Astrocyte of the spinal cord (primary cell): ENCODE measurements around the gene PCCA.

ENCODE experiments used
- DNase-seq: peaks from one replicate; pipeline ENCODE4 v3.0.0; 2011; ENCODE audit warnings: low read depth, low spot score
- H3K4me3 ChIP-seq: 2 replicates; pipeline ENCODE4 v1.5.1; 2011; ENCODE audit warnings: low read depth, mild to moderate bottlenecking, low read length, moderate library complexity
- CTCF ChIP-seq: IDR thresholded peaks from 2 replicates; pipeline ENCODE4 v1.5.1; 2012; ENCODE audit warnings: low read depth, mild to moderate bottlenecking, low read length, inconsistent platforms
- in situ Hi-C: cut with HindIII; loops from 2 replicates; pipeline ENCODE4 v1.10.0; 2017; ENCODE audit warnings: low sequenced_read_pairs

The PCCA gene

GRCh38 chr13:100231176-100231575 is 142.3 kb downstream of the PCCA start:
- TF ChIP-seq CTCF = no peak
- H3K4me3 ChIP-seq = no peak overlapping the region
- DNase-seq = no peak
- in situ Hi-C loops = no loop called here

GRCh38 chr13:100234006-100234405 is 145.1 kb downstream of the PCCA start:
- no peak for DNase-seq
- no peak for TF ChIP-seq CTCF
- in situ Hi-C loops = no loop called here
- H3K4me3 ChIP-seq = no peak overlapping the region

GRCh38 chr13:100234524-100235136 is 145.7 kb downstream of the PCCA start:
- no peak for TF ChIP-seq CTCF
- in situ Hi-C loops = no loop called here
- peak; percentile 47 for DNase-seq
- H3K4me3 ChIP-seq = no peak overlapping the region

- DNase-seq = peak; percentile 73
- in situ Hi-C loops = no loop called here
- H3K4me3 ChIP-seq = no peak overlapping the region
- TF ChIP-seq CTCF = peak; percentile 53
Measured at GRCh38 chr13:100235311-100235901, 146.5 kb downstream of the PCCA start.

GRCh38 chr13:100240109-100240779 is 151.4 kb downstream of the PCCA start:
- in situ Hi-C loops = no loop called here
- TF ChIP-seq CTCF = no peak

GRCh38 chr13:100244431-100244830 is 155.5 kb downstream of the PCCA start:
- DNase-seq = peak; percentile 14
- in situ Hi-C loops = no loop called here
- TF ChIP-seq CTCF = no peak
- H3K4me3 ChIP-seq = no peak overlapping the region

More at GRCh38 chr13:100240109-100240779, 151.4 kb downstream of the PCCA start:
- H3K4me3 ChIP-seq = no peak overlapping the region
- no peak for DNase-seq
